ENCODE measurements around the gene TIAM1. TPM values are rescaled to one million over a fixed set of nuclear protein-coding genes. Genes with fewer than 3 reads are reported as not detected.

Gene TIAM1
- total RNA-seq (2021), result 19.7 and 22.5 TPM in 2 replicates
- Bru-seq, nascent RNA, result percentile 59 among the genes with signal in this experiment
- BruChase-seq, experiment 1, labeled RNA remaining after a 2-hour chase, result percentile 45 among the genes with signal in this experiment
- BruChase-seq, experiment 2, labeled RNA remaining after a 6-hour chase, result percentile 54 among the genes with signal in this experiment
- long read RNA-seq, partial matches to known transcripts, result 2 of 4 reads
- long read RNA-seq, other reads (novel, unspliced or antisense), result 2 of 4 reads

GRCh38 chr21:31343680-31344480 lies at the start of gene TIAM1:
TIAM1 (minus strand) TSS chr21:31344261; CDS start chr21:31266972, 77,289 bp downstream.
- intact Hi-C loops (cut with micrococcal nuclease; ENCODE audit: unreplicated experiment), result loop anchor here (1.0 to 10.0 kb wide), 5 partner anchors 33 to 213 kb away; no protein-coding TSS in a partner anchor
- H2AFZ ChIP-seq, result peak within 1 kb of the TSS; percentile 85

GRCh38 chr21:31387560-31388186 lies 43.6 kb upstream of the TIAM1 start:
- Histone ChIP-seq H4K20me1 (ENCODE audit: insufficient read depth) (no peaks in the 10 kb centered on the region), H2AFZ (no peak overlapping the region), H3K9me3 (ENCODE audit: insufficient read depth, low read depth) (no peaks in the 10 kb centered on the region), H3K79me2 (ENCODE audit: low read depth) (no peaks in the 10 kb centered on the region), H3K4me1 (replicated peaks; ENCODE audit: insufficient read depth) (no peaks in the 10 kb centered on the region), H3K4me2 (no peak overlapping the region), H3K27ac (no peak overlapping the region), H3K9me2 (ENCODE audit: insufficient read depth) (no peaks in the 10 kb centered on the region), H3K27me3 (ENCODE audit: insufficient read depth, low read depth) (no peaks in the 10 kb centered on the region), H3F3A (ENCODE audit: insufficient read depth, low read depth) (no peaks in the 10 kb centered on the region), H3K4me3 (no peak overlapping the region), H3K36me3 (ENCODE audit: low read depth) (no peaks in the 10 kb centered on the region)
- intact Hi-C loops (cut with micrococcal nuclease; ENCODE audit: unreplicated experiment), result no loop called here
- ChIA-PET POLR2A (ENCODE audit: unreplicated experiment) (no interaction called here), CTCF (no interaction called here)
- DNase-seq, result no peak
- BruUV-seq (replicated peaks), result no TSS peak
- TF ChIP-seq EZH2 (IDR thresholded peaks at IDR 0.05; ENCODE audit: low read depth) (no peak), CTCF (conservative IDR thresholded peaks at IDR 0.05) (no peak)

More at GRCh38 chr21:31343680-31344480, at the start of gene TIAM1:
- H3K4me3 ChIP-seq, result peak within 1 kb of the TSS; percentile 81
- peaks cover 47% of the 10 kb centered on the region for H3K79me2 ChIP-seq (ENCODE audit: low read depth)
- H3K4me2 ChIP-seq, result peak within 1 kb of the TSS; percentile 95
- no peaks in the 10 kb centered on the region for H3K9me2 ChIP-seq (ENCODE audit: insufficient read depth)
- H3K4me1 ChIP-seq (replicated peaks; ENCODE audit: insufficient read depth), result peaks cover 29% of the 10 kb centered on the region
- peak; percentile 65 to 82 for DNase-seq
- H3K9me3 ChIP-seq (ENCODE audit: insufficient read depth, low read depth), result no peaks in the 10 kb centered on the region
- no peaks in the 10 kb centered on the region for H3K36me3 ChIP-seq (ENCODE audit: low read depth)
- H4K20me1 ChIP-seq (ENCODE audit: insufficient read depth), result no peaks in the 10 kb centered on the region
- TF ChIP-seq CTCF (conservative IDR thresholded peaks at IDR 0.05) (no peak), EZH2 (IDR thresholded peaks at IDR 0.05; ENCODE audit: low read depth) (no peak)
- POLR2A ChIA-PET (ENCODE audit: unreplicated experiment), result no interaction called here
- peak within 1 kb of the TSS; percentile 89 for H3K27ac ChIP-seq
- H3F3A ChIP-seq (ENCODE audit: insufficient read depth, low read depth), result peaks cover 8% of the 10 kb centered on the region
- CTCF ChIA-PET, result no interaction called here
- no peaks in the 10 kb centered on the region for H3K27me3 ChIP-seq (ENCODE audit: insufficient read depth, low read depth)
- TSS peak; percentile 59 for BruUV-seq (replicated peaks)

- no peak overlapping the region for H3K4me2 ChIP-seq
- intact Hi-C loops (cut with micrococcal nuclease; ENCODE audit: unreplicated experiment), result no loop called here
- no TSS peak for BruUV-seq (replicated peaks)
- H3K9me3 ChIP-seq (ENCODE audit: insufficient read depth, low read depth), result no peaks in the 10 kb centered on the region
- H2AFZ ChIP-seq, result no peak overlapping the region
- no peaks in the 10 kb centered on the region for H3K9me2 ChIP-seq (ENCODE audit: insufficient read depth)
- no peaks in the 10 kb centered on the region for H3F3A ChIP-seq (ENCODE audit: insufficient read depth, low read depth)
- H3K4me1 ChIP-seq (replicated peaks; ENCODE audit: insufficient read depth), result no peaks in the 10 kb centered on the region
- CTCF ChIA-PET, result no interaction called here
- TF ChIP-seq CTCF (conservative IDR thresholded peaks at IDR 0.05) (no peak), EZH2 (IDR thresholded peaks at IDR 0.05; ENCODE audit: low read depth) (no peak)
- POLR2A ChIA-PET (ENCODE audit: unreplicated experiment), result no interaction called here
- H3K27me3 ChIP-seq (ENCODE audit: insufficient read depth, low read depth), result no peaks in the 10 kb centered on the region
- DNase-seq, result no peak
- H3K36me3 ChIP-seq (ENCODE audit: low read depth), result no peaks in the 10 kb centered on the region
- no peaks in the 10 kb centered on the region for H3K79me2 ChIP-seq (ENCODE audit: low read depth)
- no peak overlapping the region for H3K27ac ChIP-seq
- H4K20me1 ChIP-seq (ENCODE audit: insufficient read depth), result no peaks in the 10 kb centered on the region
- H3K4me3 ChIP-seq, result no peak overlapping the region
Measured at GRCh38 chr21:31386006-31386405, 41.9 kb upstream of the TIAM1 start.

Data from PC-9 (cell line).